Left ventricle myocardium inferior (tissue), 1 donor: ENCODE data around the gene TSPAN9. TPM values are rescaled to one million over a fixed set of nuclear protein-coding genes. Genes with fewer than 3 reads are reported as not detected.
A peak's percentile ranks its signal among the peaks of the same experiment; 100 is the strongest.

Experiments
- DNase-seq: peaks from one replicate; pipeline ENCODE4 v3.0.0-alpha.2; 2020
- H3K27ac ChIP-seq: fragments of 200-600 bp; replicated peaks from 2 replicates; pipeline ENCODE4 v1.8.0; 2021
- H3K27me3 ChIP-seq: fragments of 200-600 bp; 2 replicates; pipeline ENCODE4 v1.8.0; 2021; ENCODE audit warnings: low read depth
- H3K36me3 ChIP-seq: fragments of 200-600 bp; 2 replicates; pipeline ENCODE4 v1.8.0; 2021
- H3K4me1 ChIP-seq: fragments of 200-600 bp; 2 replicates; pipeline ENCODE4 v1.8.0; 2021
- H3K4me3 ChIP-seq: fragments of 200-600 bp; 2 replicates; pipeline ENCODE4 v1.8.0; 2021; ENCODE audit warnings: mild to moderate bottlenecking, moderate library complexity
- H3K9me3 ChIP-seq: fragments of 200-600 bp; replicated peaks from 2 replicates; pipeline ENCODE4 v1.8.0; 2021
- CTCF ChIP-seq: fragments of 200-600 bp; IDR thresholded peaks from 2 replicates; pipeline ENCODE4 v1.8.0; 2021; ENCODE audit warnings: antibody characterized with exemption, mild to moderate bottlenecking, borderline replicate concordance
- intact Hi-C: fragments of 100-400 bp; cut with micrococcal nuclease; formaldehyde crosslinking; loops from one replicate; pipeline ENCODE4 v1.11.0; 2022
- total RNA-seq: library from RNA; stranded (reverse); fragmentation: NEBNext Ultra II Directional; extraction: Animal tissue kit (Norgen Biotek cat#: 25700); gene quantifications from one replicate; pipeline ENCODE4 v1.2.1, GENCODE V29; 2021
- donor health status: DM: no; HTN: yes; CAD: no; lungs with severe emphysema.

The TSPAN9 gene
- total RNA-seq, 1 donor from 2014 or later, result 305 TPM

GRCh38 chr12:3045989-3046388, 31.2 kb upstream of the TSPAN9 start:
- Histone ChIP-seq H3K27ac (peak overlapping the region; percentile 91), H3K9me3 (no peaks in the 10 kb centered on the region), H3K4me3 (no peak overlapping the region), H3K27me3 (no peaks in the 10 kb centered on the region), H3K4me1 (peaks cover 70% of the 10 kb centered on the region), H3K36me3 (no peaks in the 10 kb centered on the region)
- no peak for TF ChIP-seq CTCF
- no peak for DNase-seq
- intact Hi-C loops, result no loop called here

- peak overlapping the region; percentile 91 for H3K27ac ChIP-seq
- no peak for TF ChIP-seq CTCF
Observed at GRCh38 chr12:3046441-3047200, 30.6 kb upstream of the TSPAN9 start.

DNA sequence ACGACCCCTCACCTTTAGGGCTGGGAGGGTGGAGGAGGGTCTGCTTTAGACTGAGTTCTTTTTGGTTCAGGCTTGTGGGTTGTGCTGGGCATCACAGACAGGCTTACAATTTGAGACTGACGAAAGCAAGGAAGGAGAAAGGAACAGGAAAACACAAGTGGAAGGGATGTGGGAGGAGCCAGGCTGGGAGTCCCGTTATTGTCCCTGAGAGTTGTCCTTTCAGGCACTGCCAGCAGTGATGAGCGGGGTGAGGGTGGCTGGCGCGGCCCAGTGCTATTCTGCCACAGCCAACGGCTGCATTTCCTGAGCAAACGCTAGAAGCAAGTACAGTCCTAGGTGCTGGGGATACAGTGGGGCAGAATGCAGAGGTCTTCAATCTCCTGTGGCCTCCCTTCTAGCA, 29.2 kb upstream of the TSPAN9 start:
- no peaks in the 10 kb centered on the region for H3K9me3 ChIP-seq
- peak; percentile 54 for DNase-seq
- TF ChIP-seq CTCF, result no peak

More at GRCh38 chr12:3046441-3047200, 30.6 kb upstream of the TSPAN9 start:
- DNase-seq, result peak; percentile 78
- H3K9me3 ChIP-seq, result no peaks in the 10 kb centered on the region
- no peaks in the 10 kb centered on the region for H3K36me3 ChIP-seq
- intact Hi-C loops, result no loop called here
- no peaks in the 10 kb centered on the region for H3K27me3 ChIP-seq
- peaks cover 64% of the 10 kb centered on the region for H3K4me1 ChIP-seq
- H3K4me3 ChIP-seq, result no peak overlapping the region

DNA sequence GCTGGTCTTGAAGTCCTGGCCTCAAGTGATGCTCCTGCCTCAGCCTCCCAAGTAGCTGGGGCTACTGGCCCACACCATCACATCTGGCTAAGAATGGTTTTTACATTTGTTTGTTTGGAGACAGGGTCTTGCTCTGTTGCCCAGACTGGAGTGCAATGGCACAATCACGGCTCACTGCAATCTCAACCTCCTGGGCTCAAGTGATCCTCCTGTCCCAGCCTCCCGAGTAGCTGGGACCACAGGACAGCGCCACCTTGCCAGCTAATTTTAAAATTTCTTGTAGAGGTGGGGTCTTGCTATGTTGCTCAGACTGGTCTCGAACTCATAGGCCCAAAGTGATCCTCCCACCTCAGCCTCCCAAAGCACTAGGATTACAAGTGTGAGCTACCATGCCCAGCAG, 28.6 kb upstream of the TSPAN9 start:
- peak overlapping the region; percentile 91 for H3K27ac ChIP-seq
- TF ChIP-seq CTCF, result no peak
- no peak for DNase-seq
- H3K36me3 ChIP-seq, result no peaks in the 10 kb centered on the region
- intact Hi-C loops, result no loop called here
- peak overlapping the region; percentile 20 for H3K4me3 ChIP-seq
- H3K27me3 ChIP-seq, result no peaks in the 10 kb centered on the region
- H3K9me3 ChIP-seq, result no peaks in the 10 kb centered on the region
- peaks cover 46% of the 10 kb centered on the region for H3K4me1 ChIP-seq

More for the DNA sequence above, 29.2 kb upstream of the TSPAN9 start:
- Histone ChIP-seq H3K27me3 (no peaks in the 10 kb centered on the region), H3K4me1 (peaks cover 51% of the 10 kb centered on the region), H3K36me3 (no peaks in the 10 kb centered on the region), H3K27ac (peak overlapping the region; percentile 91), H3K4me3 (peak overlapping the region; percentile 20)
- intact Hi-C loops, result no loop called here

DNA sequence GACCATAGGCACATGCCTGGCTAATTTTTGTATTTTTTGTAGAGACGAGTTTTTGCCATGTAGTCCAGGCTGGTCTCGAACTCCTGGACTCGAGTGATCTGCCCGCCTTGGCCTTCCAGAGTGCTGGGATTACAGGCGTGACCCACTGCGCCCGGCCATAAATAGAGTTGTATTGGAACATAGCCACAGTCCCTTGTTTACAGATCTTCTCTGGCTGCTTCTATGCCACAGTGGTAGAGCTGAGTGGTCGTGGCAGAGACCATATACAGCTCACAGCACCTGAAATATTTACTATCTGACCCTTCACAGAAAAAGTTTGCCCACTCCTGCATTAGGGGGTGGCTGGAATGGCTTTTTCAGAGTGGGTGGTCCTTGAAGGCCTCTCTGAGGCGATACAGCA, 28.0 kb upstream of the TSPAN9 start:
- H3K9me3 ChIP-seq, result no peaks in the 10 kb centered on the region
- intact Hi-C loops, result no loop called here
- no peak for DNase-seq
- H3K27ac ChIP-seq, result peak overlapping the region; percentile 91
- H3K4me1 ChIP-seq, result peaks cover 41% of the 10 kb centered on the region
- no peaks in the 10 kb centered on the region for H3K27me3 ChIP-seq
- H3K4me3 ChIP-seq, result no peak overlapping the region
- TF ChIP-seq CTCF, result no peak
- no peaks in the 10 kb centered on the region for H3K36me3 ChIP-seq
